Measurements from ENCODE around the gene RALGDS.
A peak's percentile ranks its signal among the peaks of the same experiment; 100 is the strongest.
"Not testable (repeated sequence)": the region's sequence is repeated elsewhere in the genome, so short reads cannot be mapped to it uniquely, and the experiment has no call there.

The RALGDS gene

DNA sequence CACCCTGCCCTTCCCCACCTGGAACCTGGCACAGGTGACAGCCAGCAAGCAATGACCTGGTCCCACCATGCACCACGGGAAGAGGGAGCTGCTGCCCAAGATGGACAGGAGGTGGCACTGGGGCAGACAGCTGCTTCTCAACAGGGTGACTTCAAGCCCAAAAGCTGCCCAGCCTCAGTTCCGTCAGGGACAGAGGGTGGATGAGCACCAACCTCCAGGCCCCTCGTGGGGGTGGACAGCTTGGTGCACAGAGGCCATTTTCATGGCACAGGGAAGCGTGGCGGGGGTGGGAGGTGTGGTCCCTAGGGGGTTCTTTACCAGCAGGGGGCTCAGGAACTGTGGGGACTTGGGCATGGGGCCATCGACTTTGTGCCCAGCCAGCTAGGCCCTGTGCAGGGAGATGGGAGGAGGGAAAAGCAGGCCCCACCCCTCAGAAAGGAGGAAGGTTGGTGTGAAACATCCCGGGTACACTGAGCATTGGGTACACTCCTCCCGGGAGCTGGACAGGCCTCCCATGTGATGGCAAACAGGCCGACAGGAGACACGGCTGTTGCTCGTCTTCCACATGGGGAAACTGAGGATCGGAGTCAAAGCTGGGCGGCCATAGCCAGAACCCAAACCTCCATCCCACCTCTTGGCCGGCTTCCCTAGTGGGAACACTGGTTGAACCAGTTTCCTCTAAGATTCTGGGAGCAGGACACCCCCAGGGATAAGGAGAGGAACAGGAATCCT is 57.4 kb downstream of the RALGDS start:
- no peak for DNase-seq

DNA sequence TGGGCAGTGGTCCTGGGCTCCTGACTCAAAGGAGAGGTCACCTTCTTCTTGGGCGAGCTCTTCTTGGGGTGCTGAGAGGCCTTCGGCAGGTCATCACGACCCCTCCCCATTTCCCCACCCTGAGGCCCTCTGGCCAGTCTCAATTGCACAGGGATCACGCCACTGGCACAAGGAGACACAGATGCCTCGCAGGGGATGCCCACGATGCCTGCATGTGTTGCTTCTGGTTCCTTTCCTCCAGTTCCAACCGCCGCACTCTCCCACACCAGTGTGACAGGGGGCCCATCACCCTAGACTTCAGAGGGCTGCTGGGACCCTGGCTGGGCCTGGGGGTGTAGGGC is 57.9 kb downstream of the RALGDS start:
- no peak for DNase-seq

- DNase-seq = peak; percentile 24
Observed at GRCh38 chr9:133062569-133062968, 58.5 kb downstream of the RALGDS start.

DNA sequence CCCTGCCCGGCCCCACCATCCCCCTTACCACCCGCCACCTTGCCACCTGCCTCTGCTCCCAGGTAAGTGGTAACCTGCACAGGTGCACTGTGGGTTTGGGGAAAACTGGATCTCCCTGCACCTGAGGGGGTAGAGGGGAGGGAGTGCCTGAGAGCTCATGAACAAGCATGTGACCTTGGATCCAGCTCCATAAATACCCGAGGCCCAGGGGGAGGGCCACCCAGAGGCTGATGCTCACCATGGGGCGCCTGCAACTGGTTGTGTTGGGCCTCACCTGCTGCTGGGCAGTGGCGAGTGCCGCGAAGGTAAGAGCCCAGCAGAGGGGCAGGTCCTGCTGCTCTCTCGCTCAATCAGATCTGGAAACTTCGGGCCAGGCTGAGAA is 59.3 kb downstream of the RALGDS start, which contains the start of gene CEL:
Gene CEL (plus strand): TSS at position 218 of the 382 bp plus-strand sequence. CDS start 22 bp downstream, at position 240.
- not testable (repeated sequence) for DNase-seq

DNA sequence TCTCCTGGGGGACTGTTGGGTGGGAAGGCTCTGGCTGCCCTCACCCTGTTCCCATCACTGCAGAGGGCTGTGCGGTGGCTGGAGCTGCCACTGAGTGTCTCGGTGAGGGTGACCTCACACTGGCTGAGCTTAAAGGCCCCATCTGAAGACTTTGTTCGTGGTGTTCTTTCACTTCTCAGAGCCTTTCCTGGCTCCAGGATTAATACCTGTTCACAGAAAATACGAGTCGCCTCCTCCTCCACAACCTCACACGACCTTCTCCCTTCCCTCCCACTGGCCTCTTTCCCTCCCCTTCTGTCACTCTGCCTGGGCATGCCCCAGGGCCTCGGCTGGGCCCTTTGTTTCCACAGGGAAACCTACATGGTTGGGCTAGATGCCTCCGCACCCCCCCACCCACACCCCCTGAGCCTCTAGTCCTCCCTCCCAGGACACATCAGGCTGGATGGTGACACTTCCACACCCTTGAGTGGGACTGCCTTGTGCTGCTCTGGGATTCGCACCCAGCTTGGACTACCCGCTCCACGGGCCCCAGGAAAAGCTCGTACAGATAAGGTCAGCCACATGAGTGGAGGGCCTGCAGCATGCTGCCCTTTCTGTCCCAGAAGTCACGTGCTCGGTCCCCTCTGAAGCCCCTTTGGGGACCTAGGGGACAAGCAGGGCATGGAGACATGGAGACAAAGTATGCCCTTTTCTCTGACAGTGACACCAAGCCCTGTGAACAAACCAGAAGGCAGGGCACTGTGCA is 59.8 kb downstream of the RALGDS start:
- peak; percentile 10 for DNase-seq

DNA sequence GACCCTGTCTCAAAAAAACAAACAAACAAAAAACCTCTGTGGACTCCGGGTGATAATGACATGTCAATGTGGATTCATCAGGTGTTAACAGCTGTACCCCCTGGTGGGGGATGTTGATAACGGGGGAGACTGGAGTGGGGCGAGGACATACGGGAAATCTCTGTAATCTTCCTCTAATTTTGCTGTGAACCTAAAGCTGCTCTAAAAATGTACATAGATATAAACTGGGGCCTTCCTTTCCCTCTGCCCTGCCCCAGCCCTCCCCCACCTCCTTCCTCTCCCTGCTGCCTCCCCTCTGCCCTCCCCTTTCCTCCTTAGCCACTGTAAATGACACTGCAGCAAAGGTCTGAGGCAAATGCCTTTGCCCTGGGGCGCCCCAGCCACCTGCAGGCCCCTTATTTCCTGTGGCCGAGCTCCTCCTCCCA is 60.6 kb downstream of the RALGDS start:
- peak; percentile 59 for DNase-seq

DNA sequence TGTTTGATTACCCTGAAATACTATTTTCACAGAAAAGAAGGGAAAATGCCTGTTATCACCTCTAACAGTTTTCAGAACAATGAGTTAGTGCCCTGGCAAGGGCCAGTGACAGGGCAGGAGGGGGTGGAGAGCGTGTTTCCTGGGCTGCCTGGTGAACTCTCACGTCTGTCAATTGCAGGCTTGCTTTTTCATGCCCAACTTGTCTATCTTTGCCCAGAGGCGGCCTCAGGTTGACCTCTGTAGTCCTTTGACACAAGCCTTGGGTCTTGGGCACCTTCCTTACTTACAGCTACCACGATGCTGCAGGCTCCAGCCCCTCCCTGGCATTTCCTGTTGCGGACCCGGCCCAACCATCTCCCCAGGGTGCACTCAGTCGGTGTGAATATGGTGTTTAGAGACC is 61.4 kb downstream of the RALGDS start:
- DNase-seq = no peak

GRCh38 chr9:133058550-133059320 is 62.3 kb downstream of the RALGDS start:
- no peak for DNase-seq

DNA sequence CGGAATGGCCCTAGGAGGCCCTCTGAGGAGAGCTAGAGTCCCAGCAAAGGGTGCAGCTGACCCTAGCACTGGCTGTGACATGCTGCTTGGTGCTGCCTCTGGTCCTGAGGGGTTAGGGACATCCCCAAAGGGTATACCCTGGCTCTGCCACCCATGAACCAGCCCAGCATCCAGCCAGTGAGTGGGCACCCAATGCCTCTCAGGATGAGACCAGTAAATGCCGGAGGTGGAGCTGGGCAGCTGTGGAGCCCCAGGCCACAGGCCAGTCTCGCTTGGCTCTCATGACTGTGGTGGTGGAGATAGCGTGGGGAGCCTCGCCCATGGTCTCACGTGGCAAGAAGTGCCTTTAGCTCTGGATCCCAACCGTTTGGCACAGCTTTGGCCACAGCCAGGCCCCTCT is 63.0 kb downstream of the RALGDS start:
- no peak for DNase-seq

- no peak for DNase-seq
Observed at GRCh38 chr9:133057553-133057952, 63.5 kb downstream of the RALGDS start.

DNA sequence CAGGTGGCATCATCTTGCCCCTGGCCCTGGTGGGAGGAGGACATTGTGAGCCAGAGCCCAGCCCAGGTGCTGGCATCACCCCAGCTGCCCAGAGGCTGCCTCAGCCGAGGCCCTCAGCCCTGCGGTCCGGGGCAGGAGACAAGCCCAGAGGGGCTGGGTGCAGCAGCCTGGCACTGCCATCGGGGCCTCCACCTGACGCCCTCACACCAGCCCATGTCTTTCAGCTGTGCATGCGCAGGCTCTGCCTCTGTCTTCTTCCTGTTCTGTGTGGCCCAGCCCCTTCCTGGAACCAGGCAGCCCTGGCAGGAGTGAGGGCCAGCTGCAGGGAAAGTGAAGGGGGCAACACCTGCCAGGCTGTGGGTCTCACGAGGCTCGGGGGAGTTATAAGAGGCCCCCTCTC is 64.0 kb downstream of the RALGDS start:
- DNase-seq = no peak

- DNase-seq = no peak
Observed at GRCh38 chr9:133056533-133056932, 64.5 kb downstream of the RALGDS start.

- DNase-seq = no peak
Observed at GRCh38 chr9:133055788-133056420, 65.1 kb downstream of the RALGDS start.

GRCh38 chr9:133054966-133055365 is 66.1 kb downstream of the RALGDS start:
- DNase-seq = no peak

DNA sequence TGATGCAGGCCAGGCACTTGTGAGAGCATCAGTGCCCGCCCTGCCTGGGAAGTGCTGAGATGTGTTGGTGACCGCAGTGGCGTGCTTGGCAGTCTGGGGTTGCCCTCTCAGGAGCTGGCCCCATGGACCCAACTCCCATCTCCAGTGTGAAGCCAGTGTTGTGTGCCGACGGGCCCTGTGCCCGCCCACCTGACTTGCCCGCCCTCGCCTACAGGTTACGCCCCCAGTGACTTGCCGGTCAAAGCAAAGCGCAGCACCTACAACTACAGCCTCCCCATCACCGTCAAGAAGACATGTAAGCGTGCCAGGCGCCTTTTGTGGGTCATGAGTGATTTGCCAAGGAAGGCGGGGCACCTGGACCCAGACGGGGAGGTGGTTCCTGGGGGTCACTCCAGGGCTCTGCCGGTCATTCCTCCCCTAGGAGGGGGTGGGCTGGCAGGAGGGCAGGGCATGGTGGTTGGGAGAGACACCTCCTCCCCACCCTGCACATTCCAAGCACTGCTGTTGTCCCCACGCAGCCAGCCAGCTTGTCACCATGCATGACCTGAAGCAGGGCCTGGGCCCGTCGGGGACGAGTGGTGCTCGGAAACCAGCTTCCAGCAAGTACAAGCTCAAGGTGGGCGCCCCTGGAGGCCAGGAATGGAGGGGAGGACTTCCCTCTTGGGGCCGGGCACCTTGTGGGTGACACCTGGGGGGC is 66.7 kb downstream of the RALGDS start:
- DNase-seq = no peak

DNA sequence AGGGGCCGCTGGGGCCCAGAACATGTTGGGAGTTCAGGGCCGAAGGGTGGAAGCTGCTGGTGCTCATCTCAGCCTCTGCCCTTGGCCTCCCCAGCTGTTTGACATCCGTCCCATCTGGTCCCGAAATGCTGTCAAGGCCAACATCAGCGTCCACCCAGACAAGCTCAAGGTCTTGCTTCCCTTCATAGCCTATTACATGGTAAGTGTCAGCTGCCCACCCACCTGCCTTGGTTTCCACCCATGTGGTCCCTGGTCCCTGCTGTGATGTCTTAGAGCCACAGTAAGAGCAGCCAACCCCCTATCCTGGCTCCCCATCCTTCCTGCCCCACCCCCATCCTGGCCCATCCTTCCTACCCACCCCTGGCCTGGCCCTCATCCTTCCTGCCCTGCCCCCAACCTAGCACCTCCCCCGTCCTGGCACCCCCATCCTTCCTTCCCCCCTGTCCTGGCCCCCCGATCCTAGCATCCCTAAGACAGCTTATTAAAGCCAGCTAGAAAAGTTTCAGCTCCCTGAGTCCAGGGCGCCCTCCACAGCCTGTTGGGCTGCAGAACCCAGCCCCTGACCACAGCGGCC is 69.0 kb downstream of the RALGDS start:
- no peak for DNase-seq

GRCh38 chr9:133051281-133051900 is 69.6 kb downstream of the RALGDS start:
- DNase-seq = no peak

DNA sequence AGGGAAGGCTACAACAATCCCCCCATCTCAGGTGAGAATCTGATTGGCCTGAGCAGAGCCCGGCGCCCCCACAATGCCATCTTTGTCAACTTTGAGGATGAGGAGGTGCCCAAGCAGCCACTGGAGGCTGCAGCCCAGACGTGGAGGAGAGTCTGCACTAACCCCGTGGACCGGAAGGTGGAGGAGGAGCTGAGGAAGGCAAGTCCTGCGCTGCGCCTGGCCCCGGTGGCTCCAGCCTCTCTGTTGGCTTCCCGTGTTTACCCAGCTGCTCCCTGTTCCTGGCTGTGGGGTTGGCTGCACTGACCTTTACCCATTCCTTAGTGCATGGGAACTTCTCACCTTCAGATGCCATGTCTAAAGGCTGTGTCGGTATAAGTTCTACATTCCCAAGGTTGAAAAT is 70.3 kb downstream of the RALGDS start:
- no peak for DNase-seq

DNA sequence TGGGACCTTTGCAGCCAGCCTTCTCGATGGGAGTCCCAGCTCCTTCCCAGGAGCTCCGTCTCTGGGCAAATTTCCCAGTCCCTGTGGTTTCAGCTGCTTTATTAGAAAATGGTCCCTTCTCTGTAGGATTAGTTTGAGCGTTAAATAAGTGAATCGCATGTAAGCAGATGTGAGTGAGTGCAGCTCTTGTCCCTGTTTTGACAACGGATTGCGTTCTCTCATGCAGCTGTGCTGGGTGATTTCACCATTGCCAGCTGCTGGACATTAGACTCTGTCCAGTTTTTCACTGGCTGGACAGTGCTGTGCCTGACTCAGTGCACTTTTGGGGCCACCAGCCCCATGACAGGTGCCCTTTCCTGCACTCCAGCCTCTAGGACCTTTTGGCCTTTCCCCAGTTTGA is 70.9 kb downstream of the RALGDS start:
- DNase-seq = no peak

DNA sequence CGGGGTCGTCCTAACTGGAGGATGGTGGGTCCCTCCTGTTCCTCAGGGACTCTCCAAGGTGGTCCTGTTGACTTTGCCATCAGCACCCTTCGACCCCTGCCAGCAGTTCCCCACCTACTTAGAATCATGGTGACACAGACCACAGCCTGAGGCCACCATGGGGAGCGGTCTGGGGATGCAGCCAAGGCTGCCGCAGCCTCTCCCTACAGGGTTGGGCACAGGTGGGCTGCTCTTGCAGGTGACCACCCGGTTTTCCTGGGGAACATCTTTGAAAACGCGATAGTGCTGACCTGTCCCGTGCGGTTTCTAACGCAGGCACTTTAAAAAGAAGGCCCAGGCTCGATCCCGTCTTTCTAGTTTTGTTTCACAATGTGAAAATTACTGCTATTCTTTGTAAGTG is 72.0 kb downstream of the RALGDS start:
- no peak for DNase-seq

DNA sequence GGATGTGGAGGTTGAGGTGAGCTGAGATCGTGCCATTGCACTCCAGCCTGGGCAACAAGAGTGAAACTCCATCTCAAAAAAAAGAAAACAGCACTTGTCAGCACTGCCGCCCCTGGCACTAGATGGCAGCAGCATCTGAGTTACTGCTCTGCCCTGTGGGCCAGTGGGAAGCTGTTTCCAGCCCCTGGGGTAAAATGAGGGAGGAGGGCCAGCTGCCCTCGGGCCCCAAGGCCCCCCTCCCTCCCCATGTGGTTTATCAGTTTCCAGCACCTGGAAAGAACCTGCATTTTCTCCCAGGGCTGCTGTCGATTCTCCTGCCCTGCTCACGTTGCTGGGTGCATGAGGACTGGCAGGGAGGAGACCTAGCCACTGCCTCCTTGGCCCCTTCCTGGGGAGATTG is 72.4 kb downstream of the RALGDS start:
- DNase-seq = no peak

All from GDM1 (cell line).